PC-9 (cell line): ENCODE results near the gene C10orf95. TPM values are rescaled to one million over a fixed set of nuclear protein-coding genes. Genes with fewer than 3 reads are reported as not detected.

ENCODE experiments used
- BruUV-seq: library from RNA; stranded (reverse); fragments of 400-500 nt; replicated peaks from 2 replicates; lab custom pipeline; 2021; lab: Mats Ljungman, UMichigan
- CTCF ChIA-PET: fragments of 300-600 bp; sonication (Branson Sonifier 250); formaldehyde crosslinking; loops from one replicate; lab custom pipeline; 2022; ENCODE audit warnings: antibody characterized with exemption; lab: Charles Lee
- POLR2A ChIA-PET: fragments of 300-600 bp; sonication (Branson Sonifier 250); formaldehyde crosslinking; loops from one replicate; lab custom pipeline; 2022; ENCODE audit warnings: antibody characterized with exemption; ENCODE audit not compliant: unreplicated experiment; lab: Charles Lee
- DNase-seq, 2 experiments: peaks; one replicate each; pipeline versions ENCODE4 v3.0.0 to v3.0.0-alpha.2; 2015 to 2022; ENCODE audit warnings: mixed read lengths in 1 of 2
- H2AFZ ChIP-seq: fragments of 200-600 bp; sonication (generic); 2 replicates; pipeline ENCODE4 v1.8.1; 2017; ENCODE audit warnings: antibody characterized with exemption
- H3F3A ChIP-seq: fragments of 200-600 bp; sonication (generic); 2 replicates; pipeline ENCODE4 v1.8.1; 2017; ENCODE audit warnings: antibody characterized with exemption, mild to moderate bottlenecking, low read depth; ENCODE audit not compliant: insufficient read depth
- H3K27ac ChIP-seq: fragments of 200-600 bp; sonication (generic); 2 replicates; pipeline ENCODE4 v1.6.1; 2016; ENCODE audit warnings: mixed run types
- H3K27me3 ChIP-seq: fragments of 200-600 bp; sonication (generic); 2 replicates; pipeline ENCODE4 v1.6.1; 2016; ENCODE audit warnings: low read depth, mixed run types; ENCODE audit not compliant: insufficient read depth
- H3K36me3 ChIP-seq: fragments of 200-600 bp; sonication (generic); 2 replicates; pipeline ENCODE4 v1.6.1; 2016; ENCODE audit warnings: low read depth, mixed run types
- H3K4me1 ChIP-seq: fragments of 200-600 bp; sonication (generic); replicated peaks from 2 replicates; pipeline ENCODE4 v1.6.1; 2016; ENCODE audit warnings: mixed run types; ENCODE audit not compliant: insufficient read depth
- H3K4me2 ChIP-seq: fragments of 200-600 bp; sonication (generic); 2 replicates; pipeline ENCODE4 v1.6.1; 2017; ENCODE audit warnings: mixed run types
- H3K4me3 ChIP-seq: fragments of 200-600 bp; sonication (generic); 2 replicates; pipeline ENCODE4 v1.6.1; 2016; ENCODE audit warnings: mixed run types
- H3K79me2 ChIP-seq: fragments of 200-600 bp; sonication (generic); 2 replicates; pipeline ENCODE4 v1.6.1; 2017; ENCODE audit warnings: low read depth, mixed run types
- H3K9me2 ChIP-seq: fragments of 200-600 bp; sonication (generic); 2 replicates; pipeline ENCODE4 v1.8.1; 2017; ENCODE audit warnings: mild to moderate bottlenecking; ENCODE audit not compliant: insufficient read depth
- H3K9me3 ChIP-seq: fragments of 200-600 bp; sonication (generic); 2 replicates; pipeline ENCODE4 v1.8.1; 2016; ENCODE audit warnings: low read depth; ENCODE audit not compliant: insufficient read depth
- H4K20me1 ChIP-seq: fragments of 200-600 bp; sonication (generic); 2 replicates; pipeline ENCODE4 v1.8.1; 2017; ENCODE audit not compliant: insufficient read depth
- CTCF ChIP-seq: fragments of 200-600 bp; sonication (generic); conservative IDR thresholded peaks from 2 replicates; pipeline ENCODE4 v1.6.1; 2017; ENCODE audit warnings: mixed run types, antibody characterized with exemption, mild to moderate bottlenecking, moderate library complexity
- EZH2 ChIP-seq: fragments of 200-600 bp; sonication (generic); IDR thresholded peaks from 2 replicates; pipeline ENCODE4 v1.8.0; 2017; ENCODE audit warnings: antibody characterized with exemption, low read depth
- intact Hi-C: fragments of 100-400 bp; cut with micrococcal nuclease; formaldehyde crosslinking; loops from one replicate; pipeline ENCODE4 v1.10.0; 2022; ENCODE audit not compliant: unreplicated experiment
- total RNA-seq: library from RNA; stranded (reverse); gene quantifications from 2 replicates; pipeline ENCODE4 v1.2.3, GENCODE V29; 2021

C10orf95 gene
- total RNA-seq, 1 experiment from 2014 or later, result 1.0 TPM

- no peaks in the 10 kb centered on the region for H3K4me1 ChIP-seq
- no peaks in the 10 kb centered on the region for H4K20me1 ChIP-seq
- no peak overlapping the region for H2AFZ ChIP-seq
- BruUV-seq, result no TSS peak
- intact Hi-C loops, result no loop called here
- no peaks in the 10 kb centered on the region for H3K9me2 ChIP-seq
- H3F3A ChIP-seq, result no peaks in the 10 kb centered on the region
- H3K36me3 ChIP-seq, result no peaks in the 10 kb centered on the region
- no peaks in the 10 kb centered on the region for H3K9me3 ChIP-seq
- ChIA-PET CTCF (no interaction called here), POLR2A (no interaction called here)
- H3K27me3 ChIP-seq, result peaks cover 55% of the 10 kb centered on the region
- no peaks in the 10 kb centered on the region for H3K79me2 ChIP-seq
- no peak for DNase-seq
- no peak for TF ChIP-seq EZH2
- no peak for TF ChIP-seq CTCF
- H3K4me3 ChIP-seq, result no peak overlapping the region
- H3K4me2 ChIP-seq, result no peak overlapping the region
- H3K27ac ChIP-seq, result no peak overlapping the region
Observed at GRCh38 chr10:102413806-102414561, 37.4 kb downstream of the C10orf95 start.

- no peaks in the 10 kb centered on the region for H3K79me2 ChIP-seq
- DNase-seq, result no peak
- no peaks in the 10 kb centered on the region for H3K4me1 ChIP-seq
- H3F3A ChIP-seq, result no peaks in the 10 kb centered on the region
- H3K27ac ChIP-seq, result no peak overlapping the region
- intact Hi-C loops, result no loop called here
- H4K20me1 ChIP-seq, result no peaks in the 10 kb centered on the region
- CTCF ChIA-PET, result no interaction called here
- no peak overlapping the region for H2AFZ ChIP-seq
- H3K4me2 ChIP-seq, result no peak overlapping the region
- no peaks in the 10 kb centered on the region for H3K9me2 ChIP-seq
- no peak overlapping the region for H3K4me3 ChIP-seq
- BruUV-seq, result no TSS peak
- POLR2A ChIA-PET, result no interaction called here
- H3K9me3 ChIP-seq, result no peaks in the 10 kb centered on the region
- H3K27me3 ChIP-seq, result peaks cover 55% of the 10 kb centered on the region
- H3K36me3 ChIP-seq, result no peaks in the 10 kb centered on the region
- TF ChIP-seq CTCF, result no peak
- TF ChIP-seq EZH2, result no peak
Observed at GRCh38 chr10:102413053-102413705, 38.2 kb downstream of the C10orf95 start.

- CTCF ChIA-PET, result no interaction called here
- Histone ChIP-seq H3K4me1 (no peaks in the 10 kb centered on the region), H3K9me2 (no peaks in the 10 kb centered on the region), H3F3A (no peaks in the 10 kb centered on the region), H3K79me2 (no peaks in the 10 kb centered on the region), H3K36me3 (no peaks in the 10 kb centered on the region), H3K27ac (no peak overlapping the region), H3K27me3 (peaks cover 55% of the 10 kb centered on the region), H2AFZ (no peak overlapping the region), H3K9me3 (no peaks in the 10 kb centered on the region), H4K20me1 (no peaks in the 10 kb centered on the region), H3K4me3 (no peak overlapping the region), H3K4me2 (no peak overlapping the region)
- no peak for TF ChIP-seq EZH2
- POLR2A ChIA-PET, result no interaction called here
- intact Hi-C loops, result no loop called here
- no peak for DNase-seq
- BruUV-seq, result no TSS peak
Observed at GRCh38 chr10:102412293-102412692, 39.0 kb downstream of the C10orf95 start.
